Upper lobe of left lung (tissue), 6 donors: ENCODE results near the gene CAMK2B. TPM values are rescaled to one million over a fixed set of nuclear protein-coding genes. Genes with fewer than 3 reads are reported as not detected.

Source experiments
- ATAC-seq, 2 donors: fragments of 200-7000 bp; cut with Tn5 transposase; one replicate each; pipeline ENCODE4 v1.9.1; 2022; ENCODE audit warnings: mild to moderate bottlenecking in 2 of 2, moderate library complexity in 2 of 2; ENCODE audit not compliant: low FRiP score in 2 of 2
- DNase-seq, 2 donors: peaks; one replicate each; pipeline ENCODE4 v3.0.0-alpha.2; 2019 to 2020
- H3K27ac ChIP-seq, 4 donors: fragments of 200-600 bp; sonication (generic); one replicate each; pipeline ENCODE4 v1.5.1; 2016 to 2019
- H3K27me3 ChIP-seq, 4 donors: fragments of 200-600 bp; sonication (generic); one replicate each; pipeline ENCODE4 v1.5.1; 2017 to 2019
- H3K36me3 ChIP-seq, 4 donors: fragments of 200-600 bp; sonication (generic); one replicate each; pipeline ENCODE4 v1.5.1; 2016 to 2019
- H3K4me1 ChIP-seq, 4 donors: fragments of 200-600 bp; sonication (generic); one replicate each; pipeline ENCODE4 v1.5.1; 2018 to 2019
- H3K4me3 ChIP-seq, 4 donors: fragments of 200-600 bp; sonication (generic); one replicate each; pipeline ENCODE4 v1.5.1; 2017 to 2019; ENCODE audit warnings: mild to moderate bottlenecking in 2 of 4, moderate library complexity in 1 of 4
- H3K9me3 ChIP-seq, 4 donors: fragments of 200-600 bp; sonication (generic); one replicate each; pipeline ENCODE4 v1.5.1; 2018 to 2019
- CTCF ChIP-seq, 6 experiments: fragments of 450-650 bp in 4 of 6; fragments of 200-600 bp in 2 of 6; sonication (generic) in 2 of 6; IDR thresholded peaks; one replicate each; pipeline ENCODE4 v1.5.1; 2016 to 2019; ENCODE audit warnings: antibody characterized with exemption in 6 of 6
- EP300 ChIP-seq, 4 donors: sonication (generic); formaldehyde crosslinking; IDR thresholded peaks; one replicate each; pipeline ENCODE4 v1.5.1; 2017; ENCODE audit warnings: antibody characterized with exemption in 4 of 4, control low read depth in 2 of 4
- POLR2A ChIP-seq, 4 donors: fragments of 450-650 bp; IDR thresholded peaks; one replicate each; pipeline ENCODE4 v1.5.1; 2016 to 2017; ENCODE audit warnings: antibody characterized with exemption in 4 of 4, mild to moderate bottlenecking in 2 of 4
- POLR2AphosphoS5 ChIP-seq, 2 donors: sonication (generic); formaldehyde crosslinking; IDR thresholded peaks; one replicate each; pipeline ENCODE4 v1.5.1; 2017; ENCODE audit warnings: antibody characterized with exemption in 2 of 2
- WGBS, 2 donors: methylation state at CpG; one replicate each; pipeline ENCODE4 v1.1.5; 2017 to 2018; 5-methylcytosine and 5-hydroxymethylcytosine counted together
- total RNA-seq, 6 donors: library from RNA; depleted of rRNA in 4 of 6; stranded (reverse); fragments of >200 nt in 4 of 6; gene quantifications; one replicate each; pipeline versions ENCODE4 v1.1.0 to v1.2.1, GENCODE V29; 2016 to 2021
- donor health status: DM: no; HTN: no; CAD: no; lungs with moderate emphysema.
- donor health status: DM: no; HTN: yes; CAD: no; lungs with severe emphysema.

The CAMK2B gene
- total RNA-seq, 6 donors from 2014 or later, result 0.09 to 1.8 (median 0.27) TPM; not detected in 3

GRCh38 chr7:44261240-44261639 is 64.2 kb downstream of the CAMK2B start:
- DNase-seq, result peak in 1 of 2 donors; percentile 64
- H3K9me3 ChIP-seq, result no peaks in the 10 kb centered on the region
- no peaks in the 10 kb centered on the region for H3K36me3 ChIP-seq
- no peak overlapping the region for H3K27ac ChIP-seq
- no peaks in the 10 kb centered on the region for H3K27me3 ChIP-seq
- WGBS, 2 donors, result 72 to 76% methylated on average over 3 to 5 of the region's 5 CpGs
- ATAC-seq, result no peak
- TF ChIP-seq CTCF (IDR thresholded peaks at IDR 0.05) (no peak), POLR2AphosphoS5 (IDR thresholded peaks at IDR 0.05) (no peak), EP300 (IDR thresholded peaks at IDR 0.05) (no peak), POLR2A (IDR thresholded peaks at IDR 0.05) (no peak)
- no peak overlapping the region for H3K4me3 ChIP-seq
- H3K4me1 ChIP-seq, result peaks cover 21 to 32% (median 26%) of the 10 kb centered on the region in 4 donors

- DNase-seq (peak; percentile 26 to 42), ATAC-seq (peak in 1 of 2 donors; percentile 71)
- no peaks in the 10 kb centered on the region for H3K27me3 ChIP-seq
- H3K27ac ChIP-seq, result peak overlapping the region in 3 of 4 donors; percentile 65 to 77 (median 65)
- no peak overlapping the region for H3K4me3 ChIP-seq
- no peaks in the 10 kb centered on the region for H3K9me3 ChIP-seq
- H3K36me3 ChIP-seq, result no peaks in the 10 kb centered on the region
- no peak for TF ChIP-seq POLR2A (IDR thresholded peaks at IDR 0.05)
- no peak for TF ChIP-seq CTCF (IDR thresholded peaks at IDR 0.05)
- TF ChIP-seq POLR2AphosphoS5 (IDR thresholded peaks at IDR 0.05), result peak; percentile 53 to 74
- WGBS, 2 donors, result 68 to 70% methylated on average over 17 to 18 of the region's 18 CpGs
- H3K4me1 ChIP-seq, result peaks cover 21 to 32% (median 26%) of the 10 kb centered on the region in 4 donors
Measured at GRCh38 chr7:44259547-44260457, 65.6 kb downstream of the CAMK2B start.

GRCh38 chr7:44258865-44259546 is 66.4 kb downstream of the CAMK2B start:
- no peak for TF ChIP-seq EP300 (IDR thresholded peaks at IDR 0.05)
- TF ChIP-seq CTCF (IDR thresholded peaks at IDR 0.05), result no peak
- TF ChIP-seq POLR2AphosphoS5 (IDR thresholded peaks at IDR 0.05), result no peak
- no peak for TF ChIP-seq POLR2A (IDR thresholded peaks at IDR 0.05)
- ATAC-seq (no peak), DNase-seq (peak in 1 of 2 donors; percentile 74)
- H3K36me3 ChIP-seq, result no peaks in the 10 kb centered on the region
- peaks cover 21 to 32% (median 26%) of the 10 kb centered on the region in 4 donors for H3K4me1 ChIP-seq
- no peak overlapping the region for H3K4me3 ChIP-seq
- H3K27ac ChIP-seq, result peak overlapping the region; percentile 65 to 77 (median 65)
- WGBS, 2 donors, result 83 to 92% methylated on average over 1 to 14 of the region's 14 CpGs
- H3K9me3 ChIP-seq, result no peaks in the 10 kb centered on the region
- H3K27me3 ChIP-seq, result no peaks in the 10 kb centered on the region

- DNase-seq, result no peak
- Histone ChIP-seq H3K27me3 (no peaks in the 10 kb centered on the region), H3K36me3 (no peaks in the 10 kb centered on the region), H3K9me3 (no peaks in the 10 kb centered on the region), H3K4me3 (no peak overlapping the region), H3K4me1 (peaks cover 21 to 32% (median 26%) of the 10 kb centered on the region in 4 donors), H3K27ac (peak overlapping the region in 3 of 4 donors; percentile 65 to 77 (median 65))
- 69 to 80% methylated on average over 4 of the region's 4 CpGs for WGBS, 2 donors
- TF ChIP-seq EP300 (IDR thresholded peaks at IDR 0.05) (no peak), CTCF (IDR thresholded peaks at IDR 0.05) (no peak), POLR2A (IDR thresholded peaks at IDR 0.05) (no peak)
- ATAC-seq, result no peak
Measured at GRCh38 chr7:44258423-44258760, 67.0 kb downstream of the CAMK2B start.
